Astrocyte (in vitro differentiated cells and primary cell): ENCODE results near the gene FBXW7.

Source experiments
- EZH2 ChIP-seq: IDR thresholded peaks from 2 replicates; pipeline ENCODE4 v1.6.1; 2012; ENCODE audit warnings: mild to moderate bottlenecking, low read length, inconsistent platforms; ENCODE audit not compliant: insufficient read depth
- TF ChIP-seq, protein P1 (sequence below): IDR thresholded peaks from 2 replicates; pipeline ENCODE4 v1.5.1; 2011; ENCODE audit warnings: low read depth, mild to moderate bottlenecking, inconsistent platforms, low read length, moderate library complexity; ENCODE audit not compliant: insufficient read depth

DNA sequence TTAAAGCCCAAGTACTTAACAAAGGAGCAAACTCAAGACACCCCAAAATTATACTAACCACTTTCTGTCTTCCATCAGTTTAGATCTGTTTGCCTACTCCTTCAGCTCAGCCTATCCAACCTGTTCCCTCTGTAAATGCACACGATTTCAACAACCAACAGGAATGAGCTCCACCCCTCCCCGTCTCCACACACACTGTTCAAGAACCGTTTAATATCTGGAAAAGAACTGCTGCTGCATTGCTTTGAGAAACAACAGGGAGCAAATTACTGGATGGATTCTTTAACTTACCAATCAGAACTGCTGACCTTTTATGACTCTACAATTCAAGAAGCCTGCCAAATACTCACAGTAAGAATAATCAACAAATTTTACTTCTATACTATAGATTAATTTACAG, 87.0 kb downstream of the FBXW7 start:
- TF ChIP-seq, protein P1, sequence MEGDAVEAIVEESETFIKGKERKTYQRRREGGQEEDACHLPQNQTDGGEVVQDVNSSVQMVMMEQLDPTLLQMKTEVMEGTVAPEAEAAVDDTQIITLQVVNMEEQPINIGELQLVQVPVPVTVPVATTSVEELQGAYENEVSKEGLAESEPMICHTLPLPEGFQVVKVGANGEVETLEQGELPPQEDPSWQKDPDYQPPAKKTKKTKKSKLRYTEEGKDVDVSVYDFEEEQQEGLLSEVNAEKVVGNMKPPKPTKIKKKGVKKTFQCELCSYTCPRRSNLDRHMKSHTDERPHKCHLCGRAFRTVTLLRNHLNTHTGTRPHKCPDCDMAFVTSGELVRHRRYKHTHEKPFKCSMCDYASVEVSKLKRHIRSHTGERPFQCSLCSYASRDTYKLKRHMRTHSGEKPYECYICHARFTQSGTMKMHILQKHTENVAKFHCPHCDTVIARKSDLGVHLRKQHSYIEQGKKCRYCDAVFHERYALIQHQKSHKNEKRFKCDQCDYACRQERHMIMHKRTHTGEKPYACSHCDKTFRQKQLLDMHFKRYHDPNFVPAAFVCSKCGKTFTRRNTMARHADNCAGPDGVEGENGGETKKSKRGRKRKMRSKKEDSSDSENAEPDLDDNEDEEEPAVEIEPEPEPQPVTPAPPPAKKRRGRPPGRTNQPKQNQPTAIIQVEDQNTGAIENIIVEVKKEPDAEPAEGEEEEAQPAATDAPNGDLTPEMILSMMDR, result no peak
- no peak for TF ChIP-seq EZH2
